Measurements from ENCODE around the gene PACSIN2. TPM values are rescaled to one million over a fixed set of nuclear protein-coding genes. Genes with fewer than 3 reads are reported as not detected.

Gene PACSIN2
- total RNA-seq, 1 experiment from 2014 or later = 70.5 TPM

- Mint-ChIP-seq H3K36me3 (no peaks in the 10 kb centered on the region), H3K27ac (peak overlapping the region; percentile 16; the same call in 1 of the 2 replicates), H3K27me3 (ENCODE audit: low read depth) (no peaks in the 10 kb centered on the region), H3K4me3 (no peak overlapping the region), H3K4me1 (peaks cover 9% of the 10 kb centered on the region), H3K9me3 (no peaks in the 10 kb centered on the region)
- DNase-seq (ENCODE audit: low spot score) = no peak
- POLR2A ChIA-PET = no interaction called here
- TF ChIP-seq ZMAT4 (CRISPR knock-in tag; IDR thresholded peaks at IDR 0.05) = no peak
- TF ChIP-seq ZSCAN18 (CRISPR knock-in tag; IDR thresholded peaks at IDR 0.05) = no peak
- no peak for TF ChIP-seq ZNF281 (CRISPR knock-in tag; IDR thresholded peaks at IDR 0.05)
- TF ChIP-seq ZBTB43 (CRISPR knock-in tag; IDR thresholded peaks at IDR 0.05) = no peak
- no peak for TF ChIP-seq FOXJ3 (CRISPR knock-in tag; IDR thresholded peaks at IDR 0.05; ENCODE audit: borderline replicate concordance)
- TF ChIP-seq GRHL2 (CRISPR knock-in tag; IDR thresholded peaks at IDR 0.05; ENCODE audit: insufficient replicate concordance, severe bottlenecking) = no peak
- no peak for TF ChIP-seq ZNF512 (CRISPR knock-in tag; IDR thresholded peaks at IDR 0.05; ENCODE audit: borderline replicate concordance)
- TF ChIP-seq FOXP1 (CRISPR knock-in tag; IDR thresholded peaks at IDR 0.05; ENCODE audit: borderline replicate concordance) = no peak
- no peak for TF ChIP-seq ZNF425 (CRISPR knock-in tag; conservative IDR thresholded peaks at IDR 0.05)
- TF ChIP-seq HMGA2 (CRISPR knock-in tag; IDR thresholded peaks at IDR 0.05) = no peak
- TF ChIP-seq STAT6 (CRISPR knock-in tag; conservative IDR thresholded peaks at IDR 0.05; ENCODE audit: low read depth) = no peak
- no peak for TF ChIP-seq JAZF1 (CRISPR knock-in tag; IDR thresholded peaks at IDR 0.05)
- TF ChIP-seq MLX (CRISPR knock-in tag; IDR thresholded peaks at IDR 0.05) = no peak
- CTCF ChIA-PET = interaction anchor here (1.1 kb wide), 1 partner anchor 147 kb away, joined by 4 read pairs; no protein-coding TSS in a partner anchor
- ATAC-seq = no peak
Measured at GRCh38 chr22:42905702-42906183, 109.2 kb downstream of the PACSIN2 start.
